GM19395 (cell line): ENCODE measurements around the gene POU2F3.

Experiments used
- ATAC-seq: cut with Tn5 transposase; IDR thresholded peaks from one replicate; pipeline ENCODE4 v1.9.1; 2021; ENCODE audit warnings: mild to moderate bottlenecking, moderate library complexity; ENCODE audit not compliant: unreplicated experiment

The POU2F3 gene

DNA sequence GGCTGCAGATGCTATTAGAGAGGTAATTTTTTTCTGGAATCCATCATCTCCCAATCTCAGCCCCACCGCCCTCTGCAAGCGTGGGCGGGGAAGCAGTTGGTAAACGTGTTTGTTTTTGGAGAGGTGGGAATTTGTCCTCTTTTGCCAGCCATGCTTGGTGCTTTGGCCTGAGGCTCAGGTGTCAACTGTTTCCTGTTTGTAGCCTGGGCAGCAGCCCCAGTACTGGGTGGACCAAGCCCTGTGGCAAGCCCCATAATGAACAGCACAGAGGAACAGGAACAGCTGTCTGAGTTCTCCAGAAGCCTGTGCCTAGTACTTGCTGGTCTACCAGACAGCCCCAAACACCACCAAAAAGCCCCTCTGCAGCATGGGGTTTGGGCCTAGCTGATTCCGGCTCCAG, 39.6 kb downstream of the POU2F3 start:
- ATAC-seq: no peak

DNA sequence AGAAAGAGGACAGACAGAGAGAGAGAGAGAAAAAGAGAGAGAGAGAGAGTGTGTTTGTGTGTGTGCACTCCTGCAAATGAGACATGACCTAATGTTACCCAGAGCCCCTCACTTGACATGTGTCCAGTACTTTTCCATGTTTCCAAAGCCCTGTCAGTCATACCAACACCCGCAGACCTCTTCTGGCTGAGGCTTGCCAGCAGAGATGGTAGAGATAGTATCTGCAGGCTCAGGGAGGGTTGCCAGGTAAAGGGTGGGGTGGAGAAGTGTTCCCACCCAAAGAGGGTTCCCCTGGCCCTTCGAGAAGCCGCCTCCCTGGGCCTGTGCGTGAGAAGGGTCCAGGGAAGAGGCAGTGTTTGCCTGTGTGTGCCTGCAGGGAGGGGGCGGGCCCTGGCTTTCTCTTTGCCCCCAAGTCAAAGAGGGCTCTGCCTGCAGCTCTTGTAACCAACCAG, 40.7 kb downstream of the POU2F3 start:
- ATAC-seq: no peak

DNA sequence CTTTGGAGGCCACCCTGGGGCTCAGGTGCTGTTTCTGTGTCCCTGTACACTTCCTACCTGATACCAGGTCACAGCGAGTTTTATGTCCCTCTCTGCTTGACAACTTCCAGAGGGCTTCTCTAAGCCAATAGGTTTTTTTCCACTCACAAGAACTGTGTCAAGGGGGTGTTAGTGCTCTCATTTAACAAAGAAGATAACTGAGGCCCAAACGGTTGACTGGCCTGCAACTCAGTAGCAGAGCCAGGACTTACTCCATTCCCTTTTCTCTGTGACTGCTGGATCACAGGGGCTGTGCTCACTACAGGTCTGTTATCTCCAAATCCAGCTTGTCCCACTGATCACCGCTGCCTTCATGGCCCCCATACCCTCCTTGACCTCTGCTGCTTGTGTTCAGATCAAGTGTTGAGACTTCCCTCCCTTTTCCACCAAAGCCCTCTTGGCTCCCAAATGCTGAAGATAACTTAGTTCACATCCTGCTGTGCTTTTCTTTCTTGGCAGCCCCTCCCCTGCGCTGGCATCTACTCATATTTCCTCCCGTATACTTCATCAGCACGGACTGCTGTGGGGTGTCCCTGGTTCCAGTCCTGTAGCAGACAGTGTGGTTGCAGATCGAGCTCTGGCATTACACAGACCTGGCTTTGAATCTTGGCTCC, 41.3 kb downstream of the POU2F3 start:
- ATAC-seq: no peak

GRCh38 chr11:120283124-120283523, 43.2 kb downstream of the POU2F3 start:
- ATAC-seq: no peak

- ATAC-seq: no peak
Observed at GRCh38 chr11:120284272-120284671, 44.3 kb downstream of the POU2F3 start.

DNA sequence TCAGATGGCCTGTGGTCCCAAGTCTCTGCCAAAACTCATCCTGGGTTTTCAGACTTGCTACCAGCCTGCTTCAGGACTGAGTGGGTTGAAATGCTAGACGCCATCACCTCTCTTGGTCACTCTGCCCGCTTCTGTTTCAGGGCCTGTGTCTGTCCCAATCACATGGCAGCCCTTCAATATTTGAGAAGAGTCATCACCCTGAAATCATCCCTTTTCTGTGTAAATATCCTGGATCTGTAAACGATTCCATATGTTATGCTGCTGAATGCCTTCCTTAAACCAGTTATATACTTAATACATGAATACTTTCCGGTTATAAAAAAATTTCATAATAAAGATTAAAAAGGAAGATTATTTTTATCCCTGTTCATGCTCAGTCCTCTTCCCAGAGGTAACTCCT, 45.3 kb downstream of the POU2F3 start:
- ATAC-seq: no peak

GRCh38 chr11:120288021-120288420, 48.1 kb downstream of the POU2F3 start:
- no peak for ATAC-seq

- no peak for ATAC-seq
Observed at GRCh38 chr11:120289426-120289825, 49.5 kb downstream of the POU2F3 start.

DNA sequence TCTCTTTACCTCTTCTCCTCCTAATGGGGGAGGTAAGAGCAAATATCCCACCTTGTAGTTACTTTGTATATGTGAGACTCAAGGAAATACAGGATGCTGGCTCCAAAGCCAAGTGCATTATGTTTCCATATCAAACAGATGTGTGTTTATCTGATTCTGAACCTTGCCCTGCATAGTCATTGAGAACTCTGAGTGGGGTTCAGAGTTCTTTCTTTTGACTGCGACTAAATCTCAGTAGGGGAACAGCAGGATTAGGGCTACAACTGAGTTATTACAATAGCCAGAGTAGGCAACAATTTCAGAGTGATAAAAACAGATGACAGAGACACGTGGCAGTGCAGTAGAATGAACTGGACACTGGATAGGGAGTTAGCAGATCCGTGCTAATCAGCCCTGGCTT, 51.0 kb downstream of the POU2F3 start:
- no peak for ATAC-seq

- ATAC-seq: no peak
Observed at GRCh38 chr11:120293038-120293800, 53.3 kb downstream of the POU2F3 start.

DNA sequence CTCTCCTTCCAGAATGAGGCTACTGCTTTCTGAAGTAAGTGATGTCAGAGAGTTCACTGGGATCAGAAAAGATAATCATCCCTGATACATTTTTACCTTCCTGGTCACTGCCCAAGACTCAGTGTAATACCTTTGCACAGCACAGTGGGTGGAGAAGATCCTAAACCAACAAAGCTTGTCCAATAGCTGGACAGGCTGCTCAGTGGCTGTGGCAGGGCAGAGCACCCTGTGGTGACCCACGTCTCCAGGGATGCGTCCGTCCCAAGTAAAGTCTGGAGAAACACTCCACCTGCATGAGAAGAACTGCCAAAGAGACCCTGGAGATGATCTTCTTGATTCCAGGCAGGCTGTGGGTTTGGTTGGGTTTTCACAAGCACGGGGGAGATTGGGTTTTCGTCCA, 54.2 kb downstream of the POU2F3 start:
- ATAC-seq: no peak

- no peak for ATAC-seq
Observed at GRCh38 chr11:120295099-120295498, 55.2 kb downstream of the POU2F3 start.

- no peak for ATAC-seq
Observed at GRCh38 chr11:120296554-120296953, 56.6 kb downstream of the POU2F3 start.

DNA sequence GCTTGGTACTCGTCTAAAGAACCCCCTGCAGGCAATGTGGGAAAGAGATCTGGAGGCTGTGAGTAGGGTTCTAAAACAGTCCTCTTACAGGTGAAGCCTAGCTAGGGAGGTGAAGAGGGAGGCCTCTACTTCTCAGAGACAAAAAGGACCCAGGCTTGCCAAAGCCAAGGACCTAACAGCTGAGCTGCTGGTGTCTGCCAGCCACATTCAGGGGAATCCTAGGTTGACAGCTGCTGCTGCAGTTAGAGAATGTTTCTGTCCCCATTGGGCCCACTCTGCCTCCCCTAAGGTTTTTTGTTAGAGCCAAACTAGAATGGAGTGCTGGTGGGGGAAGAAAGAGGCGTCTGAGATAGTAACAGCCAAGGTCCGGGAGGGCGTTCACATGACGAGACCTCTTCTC, 58.5 kb downstream of the POU2F3 start:
- no peak for ATAC-seq

DNA sequence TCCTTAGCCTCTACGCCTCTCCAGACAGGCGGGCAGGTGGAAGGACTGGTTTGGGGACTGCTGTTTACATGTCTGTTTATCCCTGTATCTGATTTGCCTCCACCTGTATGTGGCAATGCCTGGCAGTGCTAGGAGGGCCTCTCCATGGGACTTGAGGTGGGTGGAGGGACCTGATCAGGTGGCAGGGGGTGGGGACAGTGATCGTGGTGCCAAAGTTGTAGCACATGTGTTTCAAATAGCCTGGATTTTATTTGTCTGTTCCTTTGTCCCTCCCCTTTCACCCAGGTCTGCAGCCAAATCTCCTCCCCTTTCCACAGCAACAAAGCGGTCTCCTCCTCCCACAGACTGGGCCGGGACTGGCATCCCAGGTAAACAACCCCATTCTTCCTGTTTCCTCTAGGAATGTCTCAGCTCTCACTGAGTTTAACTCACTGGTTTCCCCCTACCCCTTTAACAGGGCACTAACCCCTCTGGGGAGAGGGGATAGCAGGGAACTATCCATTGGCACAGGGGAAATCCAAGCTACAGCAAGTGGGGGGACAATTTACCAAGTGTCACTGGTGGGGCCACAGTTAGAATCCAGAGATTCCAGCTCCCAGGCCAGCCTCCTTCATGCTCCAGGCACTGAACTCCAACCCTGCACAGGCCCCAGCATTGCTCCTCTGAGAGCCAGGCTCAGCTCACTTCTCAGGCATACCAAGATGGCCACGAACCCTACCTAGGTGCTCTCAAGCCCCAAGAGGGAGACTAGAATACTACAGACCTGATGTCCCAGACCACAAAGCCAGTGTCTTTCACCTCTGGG, 62.3 kb downstream of the POU2F3 start:
- ATAC-seq: no peak

GRCh38 chr11:120303004-120303637, 63.2 kb downstream of the POU2F3 start:
- ATAC-seq: no peak

- no peak for ATAC-seq
Observed at GRCh38 chr11:120304526-120304925, 64.6 kb downstream of the POU2F3 start.

DNA sequence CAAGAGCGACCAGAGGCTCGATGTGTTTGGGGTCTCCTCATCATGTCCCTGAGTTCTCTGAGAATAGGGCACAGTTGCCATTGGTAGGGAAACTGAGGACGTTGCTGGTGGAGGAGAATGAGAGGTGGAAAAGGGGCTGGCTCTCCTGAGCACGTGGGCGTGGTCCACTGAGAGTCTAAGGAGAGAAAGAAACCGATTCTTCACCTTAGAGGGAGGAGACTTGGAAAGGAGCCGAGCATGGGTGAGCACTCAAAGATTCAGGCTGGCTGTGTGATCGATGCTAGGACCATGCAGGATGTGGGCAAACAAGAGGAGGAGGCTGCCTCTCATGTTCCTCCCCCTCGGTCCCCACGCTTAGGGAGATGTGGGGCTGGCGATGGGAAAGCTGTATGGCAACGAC, 65.3 kb downstream of the POU2F3 start:
- ATAC-seq: no peak

- no peak for ATAC-seq
Observed at GRCh38 chr11:120306519-120307242, 66.7 kb downstream of the POU2F3 start.

- ATAC-seq: no peak
Observed at GRCh38 chr11:120307476-120307875, 67.5 kb downstream of the POU2F3 start.

- ATAC-seq: no peak
Observed at GRCh38 chr11:120308081-120308480, 68.1 kb downstream of the POU2F3 start.
